Stimulated activated naive CD4-positive, alpha-beta T cell treated with Interleukin-2 at 50 U/mL for 16 hours (primary cell): ENCODE data around the gene CHST3.
"Not testable (repeated sequence)": the region's sequence is repeated elsewhere in the genome, so short reads cannot be mapped to it uniquely, and the experiment has no call there.

Source experiments
- DNase-seq: peaks from one replicate; lab custom pipeline; 2025; lab: John Stamatoyannopoulos, UW

The CHST3 gene

DNA sequence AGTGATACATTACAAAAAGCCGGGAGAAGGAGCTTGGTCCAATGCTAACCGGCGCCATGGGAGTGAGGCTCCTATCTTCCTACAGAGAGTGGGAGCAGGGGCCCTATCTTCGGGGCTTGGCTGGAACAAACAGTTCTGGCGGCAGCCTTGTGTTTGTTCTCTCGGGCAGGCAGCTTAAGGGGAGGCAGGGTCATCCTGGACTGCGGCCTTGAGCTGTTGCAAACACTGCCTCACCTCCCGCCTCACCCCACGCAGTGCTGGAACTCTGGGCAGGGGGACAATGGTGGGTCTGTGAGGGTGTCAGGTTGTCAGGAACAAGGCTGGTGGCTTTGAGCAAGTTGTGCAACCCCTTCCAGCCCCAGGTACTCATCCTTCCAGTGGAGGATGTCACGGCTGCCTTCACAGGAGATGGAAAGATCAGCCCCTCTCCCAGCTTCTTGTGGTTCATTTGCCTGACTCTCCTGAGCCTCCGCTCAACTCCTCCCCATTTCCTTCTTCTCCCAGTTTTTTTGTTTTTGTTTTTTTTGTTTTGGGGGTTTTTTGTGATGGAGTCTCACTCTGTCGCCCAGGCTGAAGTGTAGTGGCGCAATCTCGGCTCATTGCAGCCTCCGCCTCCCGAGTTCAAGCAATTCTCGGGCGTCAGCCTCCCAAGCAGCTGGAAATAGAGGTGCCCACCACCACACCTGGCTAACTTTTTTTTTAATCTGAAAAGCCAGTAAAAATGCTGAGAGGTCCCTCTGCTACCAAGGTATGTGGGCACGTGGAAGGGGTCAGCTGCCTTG, 66.8 kb downstream of the CHST3 start:
- DNase-seq, result no peak

DNA sequence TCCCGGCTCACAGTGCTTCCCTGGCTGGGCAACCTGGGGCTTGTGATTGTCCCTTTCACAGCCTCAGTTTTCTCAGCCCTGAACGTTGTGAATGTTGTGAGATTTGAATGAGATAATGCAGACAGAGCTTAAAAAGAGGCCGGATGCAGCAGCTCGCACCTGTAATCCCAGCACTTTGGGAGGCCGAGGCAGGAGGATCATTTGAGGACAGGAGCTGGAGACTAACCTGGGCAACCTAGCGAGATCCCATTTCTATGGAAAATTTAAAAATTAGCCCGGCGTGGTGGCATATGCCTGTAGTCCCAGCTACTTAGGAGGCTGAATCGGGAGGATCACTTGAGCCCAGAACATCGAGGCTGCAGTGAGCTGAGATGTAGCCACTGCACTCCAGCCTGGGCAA, 67.5 kb downstream of the CHST3 start:
- DNase-seq, result no peak

DNA sequence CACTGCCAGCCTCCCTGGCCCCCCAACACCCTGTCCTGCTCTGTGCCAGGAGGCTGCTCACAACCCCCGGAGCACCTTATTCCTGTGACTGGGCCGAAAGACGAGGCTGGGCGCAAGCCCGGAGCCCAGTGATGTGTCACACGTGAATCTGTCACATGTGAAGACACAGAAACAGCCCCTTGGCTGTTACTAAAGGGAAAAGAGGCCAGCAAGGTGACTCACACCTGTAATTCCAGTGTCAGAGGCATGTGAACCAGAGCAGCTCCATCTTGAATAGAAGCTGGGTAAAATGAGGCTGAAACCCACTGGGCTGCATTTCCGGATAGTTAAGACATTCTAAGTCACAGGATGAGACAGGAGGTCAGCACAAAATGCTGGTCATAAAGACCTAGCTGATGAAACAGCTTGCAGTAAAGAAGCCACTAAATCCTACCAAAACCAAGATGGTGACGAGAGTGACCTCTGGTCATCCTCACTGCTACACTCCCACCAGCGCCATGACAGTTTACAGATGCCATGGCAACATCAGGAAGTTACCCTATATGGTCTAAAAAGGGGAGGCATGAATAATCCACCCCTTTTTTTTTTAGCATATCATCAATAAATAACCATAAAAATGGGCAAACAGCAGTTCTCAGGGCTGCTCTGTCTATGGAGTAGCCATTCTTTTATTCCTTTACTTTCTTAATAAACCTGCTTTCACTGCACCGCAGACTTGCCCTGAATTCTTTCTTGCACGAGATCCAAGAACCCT, 68.4 kb downstream of the CHST3 start:
- DNase-seq, result not testable (repeated sequence)

DNA sequence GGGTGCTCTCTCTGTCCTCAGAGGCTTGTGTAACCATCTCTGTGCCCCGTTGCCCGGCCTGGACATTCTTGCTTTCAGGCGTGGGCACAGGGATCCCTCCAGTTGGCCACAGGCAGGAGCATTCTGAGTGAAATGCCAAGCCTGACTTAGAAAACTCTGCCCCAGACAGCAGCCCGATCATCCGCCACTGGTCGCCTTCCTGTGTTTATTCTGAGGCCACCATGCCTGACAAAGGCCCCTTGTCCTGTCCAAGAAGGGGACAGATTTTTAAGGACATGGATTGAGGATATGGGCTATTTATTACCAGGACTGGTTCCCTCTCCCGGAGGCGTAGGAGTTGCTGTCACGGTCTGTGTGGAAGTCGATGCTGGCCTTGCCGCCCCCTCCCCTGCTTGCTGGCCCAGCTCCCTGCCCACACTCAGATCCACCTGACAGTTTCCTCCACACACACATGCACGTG, 69.9 kb downstream of the CHST3 start:
- DNase-seq, result no peak

DNA sequence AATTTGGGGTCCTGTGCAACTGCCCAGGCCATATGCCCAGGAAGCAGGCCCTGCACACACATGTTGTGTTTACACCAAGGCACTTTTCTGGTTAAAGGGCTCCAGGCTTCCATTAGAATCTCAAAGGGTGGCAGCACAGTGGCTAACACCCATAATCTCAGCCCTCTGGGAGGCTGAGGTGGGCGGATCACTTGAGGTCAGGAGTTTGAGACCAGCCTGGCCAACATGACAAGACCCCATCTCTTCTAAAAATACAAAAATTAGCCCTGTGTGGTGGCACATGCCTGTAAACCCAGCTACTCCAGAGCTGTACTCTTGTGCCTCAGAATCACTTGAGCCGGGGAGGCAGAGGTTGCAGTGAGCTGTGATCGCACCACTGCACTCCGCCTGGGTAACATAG, 70.6 kb downstream of the CHST3 start:
- DNase-seq, result no peak

DNA sequence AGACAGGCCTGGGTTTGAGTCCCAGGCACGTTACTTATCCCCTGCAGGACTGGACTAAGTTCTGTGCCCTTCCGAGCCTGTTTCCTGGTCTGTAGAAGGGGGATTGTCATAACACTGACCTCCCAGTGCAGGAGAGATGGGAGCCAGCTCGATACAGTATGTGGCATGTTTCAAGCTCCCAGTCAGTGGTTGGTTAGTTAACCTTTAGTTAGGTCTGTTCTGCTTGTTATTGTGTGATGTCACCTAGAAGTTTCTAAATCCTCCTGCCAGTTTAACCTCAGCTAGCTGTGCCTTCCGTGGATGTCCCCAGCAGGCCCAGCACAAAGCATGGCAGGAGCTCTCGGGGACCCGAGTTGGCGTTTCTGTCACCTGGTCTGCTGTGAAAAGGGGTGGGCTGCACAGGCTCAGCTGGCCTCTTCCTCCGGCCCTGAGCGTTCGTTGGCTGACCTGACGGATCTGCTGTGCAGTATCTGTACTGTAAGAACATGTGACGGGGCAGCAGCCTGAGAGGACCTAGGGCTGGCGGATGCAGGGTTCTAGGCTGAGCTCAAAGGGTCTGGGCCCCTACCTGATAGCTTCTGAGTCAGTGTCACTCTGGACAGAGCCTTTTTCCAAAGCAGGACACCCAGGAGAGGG, 71.2 kb downstream of the CHST3 start:
- no peak for DNase-seq

DNA sequence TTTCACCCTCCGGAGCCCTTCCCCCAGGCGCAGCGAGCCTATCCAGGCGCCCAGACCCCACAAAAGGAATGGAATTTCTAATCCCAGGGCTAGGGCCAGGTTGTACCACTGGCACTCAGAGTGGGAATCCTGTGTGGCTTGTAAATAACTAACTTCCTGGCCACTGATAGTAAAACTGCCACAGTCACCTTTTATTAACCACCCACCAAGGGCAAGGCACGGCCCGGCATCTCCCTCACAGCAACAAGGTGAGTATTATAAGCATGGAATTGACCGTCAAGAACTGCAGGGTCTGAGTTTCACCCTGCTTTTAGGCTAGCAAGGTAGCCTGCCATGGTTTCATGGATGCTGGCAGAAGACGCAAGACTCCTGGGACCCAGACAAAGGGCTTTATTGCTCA, 73.1 kb downstream of the CHST3 start:
- no peak for DNase-seq

DNA sequence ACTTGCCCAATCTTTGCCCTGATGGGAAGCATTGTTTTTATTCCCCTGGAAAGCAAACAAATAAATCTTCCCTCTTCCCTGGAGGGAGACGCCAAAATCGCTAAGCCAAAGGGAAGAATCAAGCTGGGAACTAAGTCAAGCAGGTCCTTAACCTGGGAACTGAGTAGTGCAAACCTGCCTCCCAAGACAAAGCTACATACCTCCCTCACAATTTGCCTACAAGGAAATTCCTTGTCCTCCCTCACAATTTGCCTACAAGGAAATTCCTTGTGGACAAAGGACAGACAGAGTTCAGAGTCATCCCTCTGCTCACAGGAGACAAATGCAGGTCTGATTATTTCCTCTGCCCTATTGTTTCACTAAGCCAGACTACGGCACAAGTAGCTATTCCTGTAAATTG, 73.6 kb downstream of the CHST3 start:
- no peak for DNase-seq

DNA sequence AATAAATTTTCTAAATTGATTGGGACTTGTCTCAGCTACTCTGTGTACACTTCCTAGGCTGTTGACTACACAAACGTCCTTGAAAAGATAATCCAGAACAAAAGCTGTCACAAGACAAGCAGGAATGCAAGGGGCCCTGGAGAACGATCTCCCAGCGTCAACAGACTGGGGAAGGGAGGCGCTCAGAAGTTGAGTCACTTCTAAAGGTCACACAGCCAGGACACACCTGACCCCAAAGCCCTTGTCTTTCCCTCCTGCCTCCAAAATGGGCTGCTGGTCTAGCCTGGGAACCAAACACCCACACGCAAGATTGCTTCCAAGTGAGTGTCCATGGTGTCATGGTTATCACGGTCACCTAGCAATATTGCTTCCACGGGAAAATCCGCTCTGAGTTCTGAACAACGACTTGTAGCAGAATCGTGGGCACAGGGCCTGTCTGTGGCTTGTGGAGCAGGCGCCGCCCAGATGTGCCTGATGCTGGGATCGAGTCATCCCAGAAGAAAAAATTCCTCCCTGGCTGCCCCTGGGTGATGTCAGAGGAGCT, 74.3 kb downstream of the CHST3 start:
- no peak for DNase-seq

DNA sequence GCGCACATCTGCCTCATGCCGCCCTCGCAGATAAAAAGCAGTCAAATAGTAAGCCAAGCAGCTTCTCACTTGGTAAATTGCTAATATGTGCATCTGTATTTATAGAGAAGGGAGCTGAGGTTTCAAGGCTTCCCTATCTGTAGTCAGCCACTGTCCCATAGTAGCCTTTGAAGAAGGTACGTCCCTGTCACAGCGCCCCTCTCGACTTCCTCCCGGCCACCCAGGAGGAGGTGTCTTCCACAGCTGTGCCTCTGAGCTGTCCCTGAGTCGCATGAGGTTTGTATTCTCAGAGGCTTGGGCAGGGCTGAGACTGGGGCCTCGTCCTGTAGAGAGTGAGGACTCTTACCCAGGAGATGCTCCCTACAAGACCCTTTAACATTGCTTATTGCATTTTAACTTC, 75.2 kb downstream of the CHST3 start:
- DNase-seq, result no peak

DNA sequence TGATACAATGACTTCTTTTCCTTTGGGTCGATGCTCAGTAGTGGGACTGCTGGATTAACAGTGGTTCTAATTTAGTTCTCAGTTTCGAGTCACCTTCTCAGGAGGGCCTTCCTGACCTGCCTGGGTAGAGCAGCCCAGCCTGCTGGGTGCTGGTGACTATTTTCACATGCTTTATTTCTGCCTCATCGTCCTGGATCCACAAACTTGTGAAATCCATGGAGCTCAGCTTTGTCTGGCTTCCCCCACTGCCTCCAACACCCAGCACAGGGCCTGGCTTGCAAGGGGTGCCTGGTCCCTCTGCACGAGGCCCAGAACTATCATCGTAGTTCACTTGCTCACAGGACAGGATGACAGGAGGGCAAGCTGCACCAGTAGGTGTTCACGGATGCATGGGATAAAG, 77.3 kb downstream of the CHST3 start:
- DNase-seq, result no peak

DNA sequence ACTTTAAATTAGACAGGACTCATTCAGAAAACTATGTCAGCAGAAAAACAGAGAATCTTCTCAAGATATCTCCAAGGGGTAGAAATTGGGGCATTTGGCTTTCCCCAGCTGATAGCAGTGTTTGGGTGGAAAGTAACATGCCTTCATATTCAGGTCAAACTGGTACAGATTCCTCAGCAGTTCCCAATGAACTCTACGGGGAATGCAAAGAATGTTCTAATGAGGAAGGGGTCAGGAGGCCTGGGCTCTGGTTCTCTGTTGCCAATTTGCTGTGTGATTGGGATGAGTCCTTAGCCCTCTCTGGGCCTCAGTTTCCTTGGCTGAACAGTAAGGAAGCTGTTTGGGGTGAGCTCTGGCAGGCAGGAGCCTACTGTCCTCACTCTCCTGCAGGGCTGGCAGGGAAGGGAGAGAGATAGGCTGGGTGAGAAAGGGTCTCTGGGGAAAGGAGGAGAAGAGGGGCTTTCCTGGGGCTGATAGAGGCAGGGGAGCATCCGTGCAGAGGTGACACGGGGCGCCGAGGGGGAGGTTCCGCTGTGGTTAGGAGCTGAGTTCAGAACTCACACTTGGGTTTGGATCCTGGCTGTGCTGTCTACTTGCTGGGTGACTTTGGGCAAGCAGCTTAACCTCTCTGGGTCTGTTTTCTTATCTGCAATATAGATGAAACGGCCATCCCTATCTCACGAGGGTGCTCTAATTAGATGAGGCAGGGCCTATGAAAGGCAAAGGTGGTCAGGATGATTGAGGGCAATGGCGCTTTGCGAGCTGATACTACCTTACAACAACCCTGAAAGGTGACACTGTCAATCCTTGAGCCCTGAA, 79.0 kb downstream of the CHST3 start:
- DNase-seq, result no peak

DNA sequence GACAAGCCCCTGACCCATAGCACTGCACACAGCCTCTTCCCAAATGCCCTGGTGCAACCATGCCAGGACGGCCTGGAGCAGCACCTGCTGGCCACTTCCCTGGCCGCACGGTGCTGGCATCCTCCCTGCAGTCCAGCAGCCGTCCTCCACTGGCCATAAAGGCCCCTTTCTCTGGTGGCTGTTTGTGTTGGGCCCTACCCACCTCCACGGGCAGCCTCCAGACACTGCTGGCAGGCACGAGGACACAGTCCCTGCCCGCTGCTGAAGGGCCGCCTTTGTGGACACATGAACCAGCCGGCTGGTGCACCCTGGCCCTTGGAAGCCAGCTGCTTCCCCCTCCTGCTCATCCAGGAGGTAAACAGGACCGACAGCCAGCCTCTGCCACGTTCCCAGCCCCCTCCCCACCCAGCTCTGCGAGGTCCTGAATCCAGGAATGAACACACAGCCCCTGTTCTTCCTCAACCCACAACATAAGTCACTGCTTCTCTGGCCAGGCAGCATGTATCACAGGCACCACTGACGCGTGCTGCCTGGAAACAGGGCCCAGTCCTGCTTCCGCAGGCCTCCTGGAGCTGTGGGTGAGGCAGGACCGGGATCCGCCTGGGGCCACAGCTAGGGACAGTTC, 80.3 kb downstream of the CHST3 start:
- no peak for DNase-seq

DNA sequence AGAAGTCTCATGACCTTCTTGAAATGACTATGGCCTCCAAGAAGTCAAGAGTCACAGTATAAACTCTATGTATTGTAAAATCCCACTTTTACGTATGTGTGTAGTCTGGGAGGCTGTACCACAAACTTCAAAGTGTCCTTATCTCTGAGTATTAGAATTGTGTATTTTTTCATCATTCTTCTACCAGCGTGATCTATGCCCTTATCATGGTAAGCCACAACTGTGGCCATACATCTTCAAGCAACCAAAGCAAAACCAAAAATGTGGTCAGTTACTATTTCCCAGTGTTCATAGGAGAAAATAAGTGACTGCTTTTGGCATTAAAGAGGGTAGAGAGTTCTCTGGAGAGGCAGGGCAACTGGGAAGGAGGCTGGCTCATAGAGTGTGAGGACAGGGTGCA, 81.4 kb downstream of the CHST3 start:
- DNase-seq, result no peak

DNA sequence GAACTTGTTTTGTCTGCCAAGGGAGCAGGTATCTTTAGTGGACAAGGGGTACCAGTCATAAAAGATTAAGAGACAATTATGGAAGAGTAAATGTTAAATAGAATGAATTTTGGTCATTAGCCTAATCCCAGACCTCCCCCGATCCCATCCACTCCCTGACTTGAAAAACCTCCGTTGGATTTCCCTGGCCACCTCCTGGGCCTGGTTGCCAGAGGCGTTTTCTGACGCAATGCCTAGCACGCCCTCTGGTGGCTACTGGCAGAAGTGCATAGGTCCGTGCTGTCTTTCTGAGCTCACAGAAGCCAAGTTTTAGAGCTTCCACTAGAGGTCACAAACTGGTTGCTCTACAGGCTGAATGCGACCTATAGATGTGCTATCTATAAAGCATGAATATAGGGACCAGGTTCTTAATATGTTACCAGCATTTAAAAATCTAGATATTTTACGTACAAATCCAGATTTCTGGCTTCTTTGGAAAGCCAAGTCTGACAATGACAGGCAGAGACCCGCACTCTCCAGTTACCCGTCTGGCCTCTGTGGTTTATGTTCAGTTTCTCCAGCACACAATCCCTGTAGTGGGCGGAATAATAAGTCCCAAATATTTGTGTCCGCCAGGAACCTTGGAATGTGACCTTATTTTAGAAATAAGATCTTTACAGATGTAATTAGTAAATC, 84.4 kb downstream of the CHST3 start:
- peak; percentile 85 for DNase-seq

DNA sequence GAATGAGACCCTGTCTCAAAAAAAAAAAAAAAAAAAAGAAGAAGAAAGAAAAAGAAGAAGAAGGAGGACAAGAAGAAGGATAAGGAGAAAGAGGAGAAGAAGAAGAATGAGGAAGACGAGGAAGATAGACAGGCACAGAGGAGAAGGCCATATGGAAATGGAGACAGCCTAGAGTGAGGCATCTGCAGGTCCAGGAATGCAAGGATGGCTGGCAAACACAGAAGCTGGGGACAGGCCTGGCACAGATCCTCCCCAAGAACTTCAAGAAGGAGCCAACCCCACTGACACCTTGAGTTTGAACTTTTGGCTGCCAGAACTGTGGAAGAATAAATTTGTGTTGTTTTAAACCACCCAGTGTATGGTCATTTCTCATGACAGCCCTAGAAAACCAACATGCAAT, 85.3 kb downstream of the CHST3 start:
- no peak for DNase-seq

DNA sequence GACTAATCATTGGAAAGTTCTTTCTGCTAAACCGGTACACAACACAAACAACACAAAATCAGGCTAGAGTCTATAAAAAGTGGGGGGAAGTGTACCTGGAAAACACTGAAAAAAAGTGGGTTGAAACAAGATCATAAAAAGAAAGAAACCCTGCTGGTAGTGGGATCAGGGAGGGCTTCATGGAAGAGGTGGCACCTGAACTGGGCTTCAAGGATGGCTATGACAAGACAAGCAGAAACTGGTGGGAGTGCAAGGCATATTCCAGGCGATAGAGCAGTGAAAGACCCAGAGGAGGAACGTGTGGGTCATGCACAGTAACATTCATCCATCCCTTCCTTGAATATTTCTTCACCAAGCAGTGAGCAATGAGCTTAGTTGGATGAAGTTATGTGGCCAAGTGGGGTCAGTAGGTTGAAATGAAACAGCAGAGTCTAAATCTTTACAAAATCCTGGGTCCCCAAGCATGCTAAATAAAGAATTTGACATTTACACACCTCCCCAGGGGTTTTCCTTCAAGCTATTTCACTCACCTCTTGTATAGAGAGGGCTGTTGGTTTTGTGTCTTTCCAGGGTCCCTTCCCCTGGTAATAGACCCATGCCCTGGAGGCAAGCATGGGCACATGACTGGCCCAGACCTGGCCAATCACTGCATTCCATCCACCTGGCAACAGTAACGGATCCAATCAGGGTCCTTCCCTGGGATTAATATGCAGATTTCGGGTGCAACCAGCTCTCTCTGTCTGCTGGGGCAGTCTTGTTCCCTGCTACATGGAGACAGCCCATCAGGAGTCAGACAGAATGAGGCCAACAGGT, 86.0 kb downstream of the CHST3 start:
- DNase-seq, result no peak

DNA sequence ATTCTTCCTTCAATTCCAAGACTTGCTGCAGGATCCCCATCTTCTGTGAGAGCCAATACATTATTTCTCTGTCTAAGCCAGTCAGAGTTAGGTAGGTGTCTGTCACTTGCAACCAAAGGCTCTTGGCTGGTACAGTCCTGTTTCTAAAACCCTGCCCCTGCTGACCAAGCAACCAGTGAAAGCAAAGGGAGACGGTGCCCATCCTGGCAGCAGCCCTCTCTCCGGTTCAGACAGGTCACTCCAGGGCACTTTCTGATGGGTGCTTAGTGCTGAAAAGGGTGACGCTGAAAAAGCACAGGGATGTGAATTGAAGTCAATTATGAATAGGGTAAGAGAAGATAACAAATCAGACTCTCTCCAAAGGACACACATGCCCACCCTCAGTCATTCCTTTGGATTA, 86.7 kb downstream of the CHST3 start:
- no peak for DNase-seq

DNA sequence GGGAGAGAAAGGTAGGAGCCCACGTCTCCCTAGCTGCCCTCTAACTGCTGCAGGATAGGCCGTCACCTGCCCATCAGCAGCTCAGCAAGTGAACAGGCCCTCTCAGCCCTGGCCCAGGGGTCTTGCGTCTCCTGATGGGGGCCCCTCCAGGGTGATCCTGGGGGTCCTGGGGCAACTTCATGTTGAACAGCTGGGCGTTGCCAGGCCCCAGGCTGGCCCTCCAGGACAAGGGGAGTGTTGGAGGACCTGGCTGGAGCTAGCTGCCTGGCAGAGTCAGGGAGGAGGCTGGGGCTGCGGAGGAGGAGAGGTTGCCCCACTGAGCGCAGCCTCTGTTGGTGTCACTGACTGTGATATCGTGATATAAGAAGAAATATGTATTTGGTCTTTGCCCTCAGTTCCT, 89.5 kb downstream of the CHST3 start:
- DNase-seq, result no peak

DNA sequence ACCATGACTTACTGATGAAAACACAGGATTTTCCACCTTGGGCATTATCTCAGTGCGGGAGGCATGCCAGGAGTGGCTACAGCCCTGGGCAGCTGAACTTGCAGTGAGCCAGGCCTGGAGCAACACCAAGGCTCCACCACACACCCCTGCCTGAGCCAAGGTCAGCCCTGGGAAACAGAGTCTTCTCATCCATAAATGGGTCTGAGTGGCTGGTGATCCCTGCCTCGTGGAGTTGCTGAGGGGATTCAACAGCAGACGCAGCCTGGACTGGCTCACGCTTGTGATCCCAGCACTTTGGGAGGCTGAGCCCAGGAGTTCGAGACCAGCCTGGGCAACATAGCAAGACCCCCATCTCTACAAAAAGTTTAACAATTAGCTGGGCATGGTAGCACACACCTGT, 91.9 kb downstream of the CHST3 start:
- no peak for DNase-seq
